Muscle of arm (tissue), 12 donors: Measurements from ENCODE around the gene DNAJA4. TPM values are rescaled to one million over a fixed set of nuclear protein-coding genes. Genes with fewer than 3 reads are reported as not detected.

Source experiments
- DNase-seq: peaks from one replicate; pipeline ENCODE4 v3.0.0-alpha.2; 2013
- polyA plus RNA-seq, 12 donors: library from polyadenylated mRNA; unstranded; fragments of 120-200 nt; gene quantifications; one replicate each; pipeline ENCODE4 v1.2.1, GENCODE V29; 2013; ENCODE audit not compliant: insufficient read length in 12 of 12

Gene DNAJA4
- polyA plus RNA-seq, 12 donors, result 55.7 to 114 (median 77.6) TPM; not detected in 1

GRCh38 chr15:78312957-78313356 is 48.6 kb downstream of the DNAJA4 start:
- no peak for DNase-seq

- no peak for DNase-seq
These were observed 49.0 kb downstream of the DNAJA4 start for GRCh38 chr15:78313383-78313782.

- no peak for DNase-seq
These were observed 49.8 kb downstream of the DNAJA4 start for GRCh38 chr15:78314181-78314581.

GRCh38 chr15:78315686-78316282 is 51.4 kb downstream of the DNAJA4 start:
- DNase-seq, result no peak

GRCh38 chr15:78316283-78317083 is 52.1 kb downstream of the DNAJA4 start:
- DNase-seq, result no peak

GRCh38 chr15:78317145-78317836 is 52.9 kb downstream of the DNAJA4 start:
- DNase-seq, result no peak

- no peak for DNase-seq
These were observed 55.2 kb downstream of the DNAJA4 start for GRCh38 chr15:78319588-78319987.

GRCh38 chr15:78320183-78320582 is 55.8 kb downstream of the DNAJA4 start:
- no peak for DNase-seq

- DNase-seq, result no peak
These were observed 56.7 kb downstream of the DNAJA4 start for GRCh38 chr15:78321041-78321570.

- no peak for DNase-seq
These were observed 57.4 kb downstream of the DNAJA4 start for GRCh38 chr15:78321786-78322185.

GRCh38 chr15:78322243-78322642 is 57.9 kb downstream of the DNAJA4 start:
- no peak for DNase-seq

GRCh38 chr15:78322724-78323521 is 58.6 kb downstream of the DNAJA4 start:
- DNase-seq, result no peak

- no peak for DNase-seq
These were observed 59.3 kb downstream of the DNAJA4 start for GRCh38 chr15:78323693-78324092.

- no peak for DNase-seq
These were observed 59.8 kb downstream of the DNAJA4 start for GRCh38 chr15:78324144-78324543.

- no peak for DNase-seq
These were observed 60.9 kb downstream of the DNAJA4 start for GRCh38 chr15:78325092-78325843.

GRCh38 chr15:78327466-78327865 is 63.1 kb downstream of the DNAJA4 start:
- DNase-seq, result no peak

GRCh38 chr15:78329625-78330024 is 65.3 kb downstream of the DNAJA4 start:
- DNase-seq, result no peak
